NCI-H524 (cell line): ENCODE measurements around the gene STRIP2.
"Not testable (repeated sequence)": the region's sequence is repeated elsewhere in the genome, so short reads cannot be mapped to it uniquely, and the experiment has no call there.

Experiments used
- DNase-seq, 2 experiments: peaks; one replicate each; lab custom pipeline; 2025; lab: John Stamatoyannopoulos, UW

Gene STRIP2, protein sequence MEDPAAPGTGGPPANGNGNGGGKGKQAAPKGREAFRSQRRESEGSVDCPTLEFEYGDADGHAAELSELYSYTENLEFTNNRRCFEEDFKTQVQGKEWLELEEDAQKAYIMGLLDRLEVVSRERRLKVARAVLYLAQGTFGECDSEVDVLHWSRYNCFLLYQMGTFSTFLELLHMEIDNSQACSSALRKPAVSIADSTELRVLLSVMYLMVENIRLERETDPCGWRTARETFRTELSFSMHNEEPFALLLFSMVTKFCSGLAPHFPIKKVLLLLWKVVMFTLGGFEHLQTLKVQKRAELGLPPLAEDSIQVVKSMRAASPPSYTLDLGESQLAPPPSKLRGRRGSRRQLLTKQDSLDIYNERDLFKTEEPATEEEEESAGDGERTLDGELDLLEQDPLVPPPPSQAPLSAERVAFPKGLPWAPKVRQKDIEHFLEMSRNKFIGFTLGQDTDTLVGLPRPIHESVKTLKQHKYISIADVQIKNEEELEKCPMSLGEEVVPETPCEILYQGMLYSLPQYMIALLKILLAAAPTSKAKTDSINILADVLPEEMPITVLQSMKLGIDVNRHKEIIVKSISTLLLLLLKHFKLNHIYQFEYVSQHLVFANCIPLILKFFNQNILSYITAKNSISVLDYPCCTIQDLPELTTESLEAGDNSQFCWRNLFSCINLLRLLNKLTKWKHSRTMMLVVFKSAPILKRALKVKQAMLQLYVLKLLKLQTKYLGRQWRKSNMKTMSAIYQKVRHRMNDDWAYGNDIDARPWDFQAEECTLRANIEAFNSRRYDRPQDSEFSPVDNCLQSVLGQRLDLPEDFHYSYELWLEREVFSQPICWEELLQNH

DNA sequence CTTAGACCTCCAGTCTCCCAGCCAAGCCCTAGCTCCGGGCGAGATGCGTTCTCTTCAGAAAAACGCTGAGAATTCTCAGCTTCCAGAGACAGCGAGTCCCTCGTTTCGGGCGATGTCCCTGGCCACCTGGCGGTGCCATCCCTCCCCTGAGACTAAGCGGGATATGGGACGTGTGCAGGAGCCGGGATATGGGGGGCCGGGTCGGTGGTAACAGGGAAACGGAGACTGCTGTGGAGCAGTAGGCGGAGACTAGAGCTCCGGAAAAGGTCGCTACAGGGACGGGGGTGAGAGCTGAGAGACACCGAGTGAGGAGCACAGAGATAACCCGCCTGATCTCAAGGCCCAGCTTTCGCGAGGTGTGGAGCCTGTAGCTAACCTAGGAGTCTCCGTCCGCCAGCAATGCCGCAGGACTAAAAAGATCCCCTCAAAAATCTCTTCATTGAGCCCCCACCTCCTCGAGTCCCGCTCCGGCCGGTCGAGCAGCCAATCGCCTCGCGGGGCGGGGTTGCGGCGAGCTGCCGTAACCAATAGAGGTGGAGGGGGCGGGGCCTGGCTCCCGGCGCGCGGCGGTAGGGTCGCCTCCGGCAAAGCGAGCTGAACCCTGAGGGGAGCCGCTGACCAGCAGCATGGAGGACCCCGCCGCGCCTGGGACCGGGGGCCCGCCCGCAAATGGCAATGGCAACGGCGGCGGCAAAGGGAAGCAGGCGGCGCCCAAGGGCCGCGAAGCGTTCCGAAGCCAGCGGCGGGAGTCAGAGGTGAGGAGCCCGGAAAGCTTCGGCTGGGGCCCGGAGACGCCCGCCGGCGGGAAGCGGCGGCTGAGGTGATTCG lies at the start of gene STRIP2:
Gene STRIP2 (plus strand): TSS at position 586 of the 828 bp plus-strand sequence. CDS start 41 bp downstream, at position 627.
- DNase-seq = peak; percentile 60 to 90

DNA sequence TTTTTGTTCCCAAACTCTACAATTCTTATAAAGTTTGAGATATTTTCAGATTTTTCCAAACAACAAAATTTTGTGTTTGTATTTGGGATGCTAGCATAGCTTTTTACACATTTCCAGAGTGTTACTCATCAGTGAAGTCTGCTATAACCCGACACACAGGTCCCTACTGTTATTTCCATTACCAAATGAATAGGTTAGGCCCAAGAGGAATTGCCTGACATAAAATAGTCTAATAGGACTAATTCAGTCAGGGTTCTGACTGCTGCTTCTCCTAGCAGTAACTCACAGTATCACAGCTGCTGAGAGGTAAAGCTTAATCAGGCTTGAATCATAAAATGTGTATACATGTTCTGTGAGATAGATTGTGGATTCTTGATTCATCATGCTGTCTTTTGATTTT lies 49.1 kb upstream of the STRIP2 start:
- no peak for DNase-seq

DNA sequence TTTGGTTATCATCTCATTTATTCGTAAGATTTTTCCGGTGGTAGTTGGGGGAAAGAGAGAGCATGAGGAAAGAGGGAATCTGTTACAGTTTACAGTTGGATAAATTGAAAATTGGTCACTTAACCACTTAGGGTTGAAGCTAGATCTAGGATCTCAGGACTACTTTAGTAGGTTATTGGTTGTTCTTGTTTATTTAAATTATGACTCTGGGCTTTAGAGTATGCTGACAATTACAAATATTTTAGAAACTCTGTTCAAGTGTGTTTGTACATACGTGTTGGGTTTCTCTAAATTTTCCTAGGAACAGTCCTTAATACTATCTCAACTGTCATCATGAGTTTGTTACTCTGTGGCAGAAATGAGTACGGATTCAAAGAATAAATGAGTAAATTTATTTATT lies 48.6 kb upstream of the STRIP2 start:
- DNase-seq = no peak

DNA sequence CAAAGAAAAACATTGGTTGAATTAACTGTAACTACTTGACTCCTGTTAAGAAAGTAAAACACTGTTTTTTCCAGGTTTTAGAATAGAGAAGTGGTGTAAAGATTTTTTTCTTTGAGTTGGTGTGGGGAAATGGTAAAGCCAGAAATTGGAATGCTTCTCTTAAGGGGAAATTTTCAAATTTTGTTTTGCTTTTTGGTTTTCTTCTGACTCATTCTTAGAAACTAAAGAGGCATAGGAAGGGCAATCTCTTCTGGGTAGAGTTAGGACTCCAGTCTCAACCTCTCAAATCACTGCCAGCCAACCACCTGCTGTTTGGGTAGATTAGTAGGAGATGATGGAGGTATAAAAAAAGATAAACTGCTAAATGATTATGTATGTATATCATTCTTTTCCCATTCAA lies 47.7 kb upstream of the STRIP2 start:
- DNase-seq = peak; percentile 47 to 75

DNA sequence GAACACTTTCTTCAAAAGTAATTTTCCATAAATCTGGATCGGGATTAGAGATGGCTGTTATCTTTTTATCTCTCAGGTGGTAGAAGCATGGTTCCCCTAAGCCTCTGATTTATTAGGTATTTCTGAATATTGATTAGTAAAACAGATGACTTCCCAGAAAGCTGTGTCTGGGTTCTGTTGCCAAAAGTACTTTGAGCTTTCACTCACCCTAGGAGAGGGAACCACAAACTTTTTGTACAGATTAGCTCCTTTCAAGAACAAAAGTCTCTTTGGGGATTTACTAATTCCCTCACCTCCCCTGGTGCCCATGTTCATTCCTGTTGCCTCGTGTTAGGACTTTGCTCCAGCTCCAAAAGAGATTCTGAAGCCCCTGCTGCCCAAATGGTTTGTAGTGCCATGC lies 46.7 kb upstream of the STRIP2 start:
- DNase-seq = no peak

DNA sequence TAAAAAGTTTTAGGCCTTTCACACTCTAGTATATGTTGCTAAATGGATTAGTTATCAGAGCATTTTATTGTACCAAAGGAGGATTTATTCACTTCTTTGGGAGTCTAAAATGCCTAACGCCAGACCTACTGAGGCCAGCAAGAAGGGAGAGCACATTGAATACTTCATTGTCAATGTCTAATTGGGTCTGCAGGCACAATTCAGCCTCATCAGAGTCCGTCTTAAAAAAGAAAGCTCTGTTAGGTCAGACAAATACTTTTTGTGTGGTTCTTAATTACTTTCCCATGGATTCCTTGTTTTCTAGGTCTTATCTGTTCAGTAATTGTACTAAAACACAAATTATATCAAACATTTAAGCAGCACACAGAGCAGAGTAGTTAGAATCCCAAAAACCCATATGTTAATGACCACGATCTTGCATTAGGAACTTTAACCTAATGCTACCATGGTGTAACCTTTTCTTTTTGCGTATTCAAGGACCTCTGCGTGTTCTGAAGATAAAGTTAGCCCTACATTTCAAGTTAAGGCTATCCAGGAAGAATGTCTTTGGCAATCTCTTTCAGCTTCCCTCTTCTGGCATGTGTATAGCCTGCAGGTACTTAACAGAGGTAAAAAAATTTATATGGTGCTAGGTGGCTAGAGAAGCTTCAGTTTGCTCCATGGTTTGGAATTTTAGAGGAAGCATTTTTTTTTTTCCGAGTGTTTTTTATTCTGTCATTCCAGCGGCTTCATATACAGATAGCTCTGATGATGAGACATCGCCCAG lies 45.7 kb upstream of the STRIP2 start:
- DNase-seq = no peak

DNA sequence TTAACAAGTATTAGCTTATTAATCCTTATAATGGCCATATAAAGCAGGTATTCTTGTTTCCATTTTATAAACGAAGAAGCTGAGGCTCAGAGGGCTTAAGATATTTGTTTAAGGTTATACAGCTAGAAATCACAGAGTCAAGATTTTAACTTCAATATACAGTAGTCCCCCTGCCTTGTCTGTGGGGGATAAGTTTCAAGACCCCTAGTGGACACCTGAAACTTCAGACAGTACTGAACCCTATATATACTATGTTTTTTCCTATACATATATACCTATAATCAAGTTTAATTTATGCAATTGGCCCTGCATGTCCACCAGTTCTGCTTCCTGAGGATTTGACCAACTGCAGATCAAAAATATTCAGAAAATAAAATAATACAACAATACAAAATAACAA lies 44.4 kb upstream of the STRIP2 start:
- no peak for DNase-seq

DNA sequence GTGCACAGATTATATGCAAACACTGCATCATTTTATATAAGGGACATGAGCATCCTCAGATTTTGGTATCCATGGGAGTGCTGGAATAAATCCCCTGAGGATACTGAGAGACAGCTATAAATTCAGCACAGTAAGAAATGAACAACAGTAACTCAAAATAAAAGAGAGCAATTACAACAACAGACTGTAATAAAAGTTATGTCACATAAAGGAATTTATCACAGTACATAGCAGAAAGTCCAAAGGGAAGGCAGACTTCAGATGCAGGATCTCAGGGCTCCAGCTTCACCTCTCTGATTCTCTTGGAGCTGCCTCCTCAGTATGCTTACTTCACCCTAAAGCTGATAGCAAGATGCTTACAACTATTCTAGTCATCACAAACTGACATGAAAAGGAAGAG lies 43.9 kb upstream of the STRIP2 start:
- DNase-seq = no peak

DNA sequence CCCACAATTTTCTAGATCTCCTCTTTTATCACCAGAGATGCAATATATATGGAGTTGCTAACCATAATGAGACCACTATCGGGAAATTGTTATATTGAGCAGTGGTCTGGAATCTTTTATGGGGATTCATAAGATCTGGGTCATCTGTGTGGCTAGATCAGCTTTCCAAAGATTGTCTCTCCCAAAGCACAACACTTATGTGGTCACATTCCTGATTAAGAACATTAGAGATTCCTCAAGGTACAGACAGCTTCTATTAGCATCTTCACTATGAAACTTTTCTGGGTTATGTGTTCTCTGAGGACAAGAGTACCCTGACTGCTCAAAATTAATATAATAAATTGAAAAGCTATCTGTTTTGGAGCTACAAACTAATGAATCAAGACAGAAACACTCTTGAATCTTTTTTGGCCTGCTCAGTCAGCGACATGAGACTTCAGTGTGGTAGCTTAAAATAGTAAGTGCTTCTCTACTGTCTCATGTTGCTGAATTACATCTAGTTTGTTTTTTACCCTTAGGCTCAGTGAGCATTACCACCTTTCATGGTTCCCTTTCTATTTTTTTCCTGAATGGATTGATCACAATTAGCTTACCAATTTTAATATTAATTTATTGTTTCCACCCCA lies 42.6 kb upstream of the STRIP2 start:
- no peak for DNase-seq

DNA sequence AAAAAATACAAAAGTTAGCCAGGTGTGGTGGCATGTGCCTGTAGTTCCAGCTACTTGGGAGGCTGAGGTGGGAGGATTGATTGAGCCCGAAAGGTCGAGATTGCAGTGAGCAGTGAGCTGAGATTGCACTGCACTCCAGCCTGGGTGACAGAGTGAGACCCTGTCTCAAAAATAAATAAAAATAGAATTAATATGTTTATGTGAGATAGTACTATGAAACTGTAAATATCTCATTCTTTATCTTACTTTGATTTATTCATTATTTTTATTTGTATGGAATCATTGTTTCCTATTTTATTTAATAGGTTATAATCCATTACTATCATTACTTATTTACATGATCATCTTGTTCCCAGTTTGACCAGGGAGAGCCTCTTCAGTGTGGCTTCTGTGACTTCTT lies 41.0 kb upstream of the STRIP2 start:
- DNase-seq = no peak

DNA sequence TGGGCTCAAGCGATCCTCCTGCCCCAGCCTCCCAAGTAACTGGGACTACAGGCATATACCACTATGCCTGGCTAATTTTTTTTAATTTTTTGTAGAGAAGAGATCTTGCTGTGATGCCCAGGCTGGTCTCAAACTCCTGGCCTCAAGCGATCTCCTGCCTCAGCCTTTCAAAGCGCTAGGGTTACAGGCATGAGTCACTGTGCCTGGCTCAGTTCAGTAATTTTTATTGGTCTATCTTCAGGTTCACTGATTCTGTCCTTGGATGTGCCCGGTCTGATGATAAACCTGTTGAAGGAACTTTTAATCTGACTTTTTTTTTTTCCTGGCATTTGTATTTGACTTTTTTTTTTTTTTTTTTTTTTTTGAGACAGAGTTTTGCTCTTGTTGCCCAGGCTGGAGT lies 40.1 kb upstream of the STRIP2 start:
- no peak for DNase-seq

DNA sequence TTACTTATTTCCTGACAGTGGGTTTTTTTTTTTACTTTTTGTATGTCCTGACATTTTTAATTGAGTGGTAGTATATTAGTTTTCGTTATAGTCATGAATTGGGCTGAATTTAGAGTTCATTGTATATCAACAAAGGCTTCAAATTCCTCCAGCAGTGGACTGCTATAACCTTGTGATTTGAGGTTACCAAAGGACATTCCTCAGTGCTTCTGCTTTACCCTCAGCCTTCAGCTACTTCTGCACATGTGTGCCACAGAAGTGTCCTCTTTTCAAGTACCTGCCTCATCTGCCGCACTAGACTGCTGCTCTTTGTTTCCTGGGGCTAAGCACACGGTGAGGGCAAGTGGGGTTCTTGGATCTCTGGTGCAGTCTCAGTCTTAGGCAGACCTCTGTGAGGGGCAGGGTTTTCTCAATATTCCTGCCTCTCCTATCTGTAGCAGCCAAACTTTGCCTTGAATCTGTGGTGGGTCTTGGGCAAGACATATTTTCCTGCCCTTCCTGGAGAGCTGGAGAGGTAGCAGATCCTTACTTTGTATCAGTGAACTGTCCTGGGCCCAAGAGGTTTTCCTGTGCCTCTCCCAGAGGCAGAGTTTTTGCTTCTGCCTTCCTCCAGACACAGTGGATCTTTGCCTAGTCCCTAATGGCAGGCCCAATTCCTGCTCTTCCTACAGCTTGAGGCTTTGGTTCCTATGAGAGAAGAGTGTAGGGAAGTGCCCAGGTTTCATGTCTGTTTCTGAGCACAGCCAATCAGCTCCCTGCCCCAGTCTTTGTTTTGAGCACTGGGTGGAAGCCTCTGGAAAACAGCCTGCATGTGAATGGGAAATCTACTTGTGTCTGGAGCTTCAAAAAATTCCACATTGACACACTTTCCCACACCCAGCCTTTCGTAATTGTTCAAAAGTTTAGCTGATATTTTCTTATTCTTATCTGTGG lies 39.0 kb upstream of the STRIP2 start:
- peak; percentile 23 to 49 for DNase-seq

DNA sequence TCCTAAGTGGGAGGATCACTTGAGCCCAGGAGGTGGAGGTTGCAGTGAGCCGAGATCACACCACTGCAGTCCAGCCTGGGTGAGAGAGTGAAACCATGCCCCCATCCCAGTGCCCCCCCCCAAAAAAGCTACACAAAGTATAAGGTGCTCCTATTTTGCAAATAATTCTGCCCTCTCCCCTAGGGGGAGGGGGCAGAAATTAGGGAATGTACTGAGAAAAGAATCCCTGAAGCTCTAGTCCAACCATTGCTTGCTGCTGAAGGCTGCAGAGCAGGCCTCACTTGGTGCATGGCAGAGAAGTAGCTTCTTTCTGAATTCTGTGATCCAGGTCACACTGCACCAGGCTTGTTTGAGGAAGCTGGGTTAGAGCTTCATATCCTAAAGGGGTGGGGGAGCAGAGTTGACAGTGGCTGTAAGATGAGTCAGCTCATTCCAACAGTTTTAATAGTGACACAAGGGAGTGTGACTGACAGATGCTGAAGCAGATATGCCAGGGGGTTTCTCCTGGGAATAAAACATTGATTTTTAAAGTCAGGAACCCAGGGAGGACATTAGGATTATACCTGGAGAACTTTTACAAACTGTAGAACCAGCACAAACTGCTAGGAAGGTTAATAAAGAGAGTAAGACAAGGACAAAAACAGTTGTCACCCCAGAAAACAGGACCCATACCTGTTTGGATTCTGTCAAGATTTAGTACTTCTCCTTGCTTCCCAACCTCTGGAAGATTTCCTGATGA lies 32.8 kb upstream of the STRIP2 start:
- DNase-seq = no peak

DNA sequence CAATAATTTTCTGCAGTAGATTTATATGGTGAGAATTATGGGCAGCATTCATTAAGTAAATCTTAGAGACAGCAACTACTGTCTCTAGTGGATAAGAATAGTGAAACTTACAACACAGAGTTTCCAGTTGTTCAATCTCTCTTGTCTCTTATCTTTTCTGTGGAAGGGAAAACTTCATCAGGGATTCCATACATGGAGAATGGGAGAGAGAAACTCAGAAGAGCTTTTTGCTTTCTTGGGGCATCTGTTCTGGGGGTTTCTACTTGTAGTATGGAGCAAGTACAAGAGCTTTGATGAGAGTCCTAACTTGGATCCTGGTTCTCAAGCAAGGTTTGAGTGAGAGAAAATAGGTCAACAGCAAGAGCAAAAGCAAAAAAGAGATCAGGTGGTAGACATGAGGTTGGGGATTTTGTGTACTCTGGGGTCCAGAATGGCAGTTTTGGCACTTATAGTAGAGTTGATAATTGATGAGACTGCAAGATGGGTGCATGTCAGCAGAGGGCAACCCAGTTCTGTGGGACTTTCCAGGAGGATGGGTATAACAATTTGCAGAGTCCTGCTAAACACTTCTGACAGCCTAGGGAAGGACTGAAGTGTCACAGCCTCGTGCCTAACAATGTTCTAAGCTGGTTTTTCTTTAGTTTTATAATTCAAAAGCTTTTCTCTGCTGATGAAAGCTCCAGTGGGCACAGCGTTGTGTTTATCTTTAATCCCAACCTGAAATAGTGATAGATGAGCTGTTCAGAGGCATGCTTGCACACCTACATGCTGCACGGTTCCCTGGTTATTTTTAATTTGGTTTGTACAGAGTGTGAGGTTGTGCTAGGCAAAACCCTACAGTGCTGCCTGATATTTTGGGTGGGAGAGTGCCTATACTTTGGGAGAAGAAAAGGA lies 32.0 kb upstream of the STRIP2 start:
- no peak for DNase-seq

DNA sequence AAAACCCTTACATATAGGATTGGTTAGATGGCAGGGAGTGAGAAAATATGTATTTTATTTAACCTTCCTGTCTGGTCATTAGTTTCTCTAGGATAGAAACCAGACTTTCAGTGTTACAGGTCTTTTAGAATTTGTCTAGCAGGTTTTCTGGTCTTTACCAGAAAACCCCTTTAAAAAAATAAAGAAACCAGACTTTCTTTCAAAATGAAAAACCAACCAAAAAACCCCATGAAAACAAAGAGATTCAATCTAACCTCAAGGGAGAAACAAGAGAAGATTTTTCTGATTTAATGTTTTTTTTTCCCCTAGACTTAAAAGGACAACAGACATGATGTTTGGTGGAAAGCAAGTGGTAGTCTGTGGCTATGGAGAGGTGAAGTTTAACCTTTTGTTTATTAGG lies 28.7 kb upstream of the STRIP2 start:
- no peak for DNase-seq

DNA sequence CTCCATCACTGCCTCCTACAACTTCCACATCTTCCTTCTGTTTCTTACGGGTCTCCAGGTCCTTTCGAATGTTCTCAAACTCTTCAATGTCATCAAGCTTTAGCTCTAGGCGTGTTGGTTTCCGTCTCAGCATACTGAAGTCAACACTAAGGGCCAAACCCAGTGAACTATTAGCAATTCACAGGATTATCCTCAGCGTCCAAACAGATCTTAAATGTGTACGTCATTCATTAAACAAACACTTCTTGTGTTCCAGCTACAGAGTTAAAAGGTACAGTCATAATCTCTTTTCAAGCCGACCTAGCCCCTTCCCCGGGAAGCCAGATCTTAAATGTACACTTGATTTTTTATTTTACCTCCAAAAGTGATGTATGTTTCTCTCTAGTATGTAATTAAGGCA lies 24.0 kb upstream of the STRIP2 start:
- not testable (repeated sequence) for DNase-seq

DNA sequence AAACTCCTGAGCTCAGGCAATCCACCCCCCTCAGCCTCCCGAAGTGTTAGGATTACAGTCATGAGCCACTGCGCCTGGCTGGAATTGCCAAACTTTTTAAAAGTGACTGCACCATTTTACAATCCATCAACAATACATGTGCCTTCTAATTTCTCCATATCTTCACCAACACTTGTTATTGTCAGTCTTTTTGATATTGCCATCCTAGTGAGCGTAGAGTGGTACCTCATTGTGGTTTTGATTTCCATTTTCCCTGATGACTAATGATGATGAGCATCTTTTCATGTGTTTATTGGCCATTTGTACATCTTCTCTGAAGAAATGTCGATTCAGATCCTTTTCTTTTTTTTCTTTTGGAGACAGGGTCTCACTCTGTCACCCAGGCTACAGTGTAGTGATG lies 21.7 kb upstream of the STRIP2 start:
- no peak for DNase-seq

DNA sequence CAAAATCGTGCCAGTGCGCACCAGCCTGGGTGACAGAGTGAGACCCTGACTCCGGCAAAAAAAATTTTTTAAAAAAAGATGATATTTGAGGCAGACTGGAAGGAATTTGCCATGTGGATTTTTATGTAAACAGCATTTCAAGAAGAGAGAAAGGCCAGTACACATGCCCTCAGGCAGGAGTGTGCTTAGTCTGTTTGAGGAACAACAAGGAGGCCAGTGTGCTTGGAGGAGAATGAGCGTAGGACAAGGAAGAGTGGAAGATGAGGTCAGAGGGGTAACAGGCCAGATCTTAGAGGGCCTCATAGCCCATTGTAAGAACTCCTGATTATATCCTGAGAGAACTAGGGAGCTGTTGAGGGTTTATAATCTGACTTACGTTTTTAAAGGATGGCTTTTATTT lies 17.2 kb upstream of the STRIP2 start:
- DNase-seq = no peak
